A172 (cell line): Measurements from ENCODE around the gene RXFP2. TPM values are rescaled to one million over a fixed set of nuclear protein-coding genes. Genes with fewer than 3 reads are reported as not detected.
A peak's percentile ranks its signal among the peaks of the same experiment; 100 is the strongest.

ENCODE experiments used
- DNase-seq: peaks from one replicate; pipeline ENCODE4 v3.0.0-alpha.2; 2015; ENCODE audit warnings: low spot score
- total RNA-seq: library from RNA; depleted of rRNA; stranded (reverse); fragments of >200 nt; shearing (Covaris generic); gene quantifications from 2 replicates; pipeline ENCODE4 v1.2.3, GENCODE V29; 2014

RXFP2 gene
- total RNA-seq, 1 experiment from 2014 or later = not detected

- no peak for DNase-seq
Observed at GRCh38 chr13:31824705-31825517, 85.6 kb downstream of the RXFP2 start.

DNA sequence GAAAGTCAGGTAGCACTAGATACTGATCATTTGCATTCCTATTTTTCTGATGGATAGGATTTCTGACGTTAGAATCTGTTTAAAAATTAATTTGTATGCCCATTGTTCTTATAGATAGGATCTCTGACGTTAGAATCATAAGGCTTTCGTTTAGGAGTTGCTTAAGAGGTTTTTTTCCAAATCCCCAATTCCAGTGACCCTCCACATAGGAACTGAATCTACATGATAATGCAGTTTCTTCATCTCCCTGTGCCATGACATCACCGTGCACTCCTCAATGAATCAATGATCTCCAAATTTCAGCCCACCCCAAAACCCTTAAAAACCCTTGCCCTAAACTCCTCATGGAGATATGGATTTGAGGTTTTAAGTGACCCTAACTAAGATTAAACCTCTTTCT is 87.2 kb downstream of the RXFP2 start:
- DNase-seq = no peak

- DNase-seq = no peak
Observed at GRCh38 chr13:31827707-31828106, 88.4 kb downstream of the RXFP2 start.

- DNase-seq = peak; percentile 73
Observed at GRCh38 chr13:31835932-31836331, 96.6 kb downstream of the RXFP2 start.

- no peak for DNase-seq
Observed at GRCh38 chr13:31843044-31843443, 103.7 kb downstream of the RXFP2 start.

DNA sequence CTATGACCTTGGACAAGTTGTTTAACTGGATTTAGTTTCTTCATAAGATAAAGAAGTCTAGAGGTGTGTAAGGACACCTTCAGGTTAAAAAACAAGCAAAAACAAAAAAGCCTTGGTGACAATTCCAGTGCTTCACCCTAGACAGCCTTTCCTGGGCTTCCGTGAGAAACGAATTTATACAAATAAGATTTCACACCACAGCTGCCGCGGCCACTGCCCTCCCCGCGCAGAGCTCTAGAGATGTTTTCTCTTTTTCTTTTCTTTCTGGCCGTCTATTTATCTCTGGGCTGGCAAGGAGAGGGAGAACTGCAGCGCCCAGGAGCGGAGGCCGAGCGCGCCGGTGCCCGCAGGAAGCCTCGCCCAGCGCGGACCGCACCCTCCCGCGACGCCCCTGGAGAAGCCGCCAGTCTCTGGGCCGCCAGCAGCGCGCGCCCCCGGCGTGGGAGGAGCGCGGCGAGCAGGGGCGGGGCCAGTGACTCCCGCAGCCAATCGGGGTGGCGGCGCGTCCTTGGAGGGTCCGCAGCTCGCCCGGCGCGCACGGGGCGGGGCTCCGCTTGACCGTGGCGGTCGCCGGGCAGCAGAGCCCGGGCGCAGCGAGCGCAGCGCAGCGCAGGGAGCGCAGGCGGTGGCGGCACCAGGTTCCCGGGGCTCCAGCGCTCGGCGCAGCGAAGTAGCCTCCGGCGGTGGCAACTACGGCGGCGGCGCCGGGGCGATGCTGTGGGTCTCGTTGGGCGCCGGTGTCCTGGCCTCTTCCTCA is 107.0 kb downstream of the RXFP2 start:
- DNase-seq = peak; percentile 45

- DNase-seq = no peak
Observed at GRCh38 chr13:31846961-31847752, 107.8 kb downstream of the RXFP2 start.

DNA sequence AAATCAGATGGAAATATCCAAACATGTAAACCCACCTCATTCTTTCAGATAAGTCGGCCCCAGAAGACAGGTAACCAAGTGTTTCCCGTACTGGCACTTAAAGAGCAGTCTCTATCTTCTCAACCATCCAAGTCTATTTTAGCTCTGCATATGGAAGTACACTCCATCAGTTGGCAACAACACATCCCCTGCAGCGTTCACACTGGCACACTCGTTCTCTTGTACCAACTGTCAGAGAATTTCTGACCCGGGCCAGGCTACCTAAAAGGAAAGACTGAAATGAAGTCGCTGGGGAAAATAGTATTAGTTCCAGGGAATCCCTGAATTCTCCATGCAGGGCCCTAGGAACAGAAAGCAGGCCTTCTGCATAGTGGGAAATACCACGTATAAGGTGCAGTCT is 109.3 kb downstream of the RXFP2 start:
- no peak for DNase-seq

DNA sequence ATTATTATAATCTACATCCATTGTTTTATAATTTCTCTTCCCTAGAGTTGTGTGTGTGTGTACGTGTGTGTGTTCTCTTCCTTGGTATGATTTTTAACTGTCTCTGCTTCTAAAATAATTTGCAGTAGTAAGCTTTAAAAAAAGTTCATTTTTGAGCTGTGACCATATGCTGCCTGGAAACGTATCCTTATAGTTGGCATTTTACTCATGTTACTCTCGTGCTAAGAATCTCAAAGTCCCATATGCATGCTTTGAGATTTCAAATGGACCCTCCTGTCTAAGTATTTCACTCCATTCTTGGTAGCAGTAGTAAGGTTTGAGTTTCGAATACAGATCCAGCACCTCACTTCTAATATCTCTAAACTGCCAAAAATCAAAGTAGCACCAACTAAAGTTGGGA is 109.9 kb downstream of the RXFP2 start:
- DNase-seq = no peak

- no peak for DNase-seq
Observed at GRCh38 chr13:31850041-31850555, 110.8 kb downstream of the RXFP2 start.

DNA sequence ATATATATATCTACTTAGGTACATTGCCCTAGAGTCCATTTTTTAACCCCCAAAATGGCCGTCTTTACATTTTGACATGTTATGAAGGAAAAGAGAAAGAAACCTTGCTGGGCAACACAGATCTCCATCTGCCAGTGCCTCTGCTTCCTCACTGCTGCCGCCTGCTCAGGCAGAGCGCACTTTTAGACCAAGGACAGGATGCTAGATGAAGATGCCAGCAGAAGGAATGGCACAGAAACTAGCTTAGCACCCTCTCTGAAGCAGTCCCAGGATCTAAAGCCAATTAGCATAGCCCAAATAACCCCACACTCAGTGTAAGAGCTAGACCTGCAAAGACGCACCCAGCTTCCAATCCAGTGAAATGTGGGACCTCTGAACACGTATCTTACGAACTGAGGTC is 111.9 kb downstream of the RXFP2 start:
- DNase-seq = no peak
